BLaER1 (cell line): ENCODE measurements around the gene ZBTB34.
A peak's percentile ranks its signal among the peaks of the same experiment; 100 is the strongest.

ENCODE experiments used
- H3K27ac ChIP-seq: shearing (Covaris generic); formaldehyde crosslinking; 2 replicates; pipeline ENCODE4 v1.8.1; 2022
- H3K27me3 ChIP-seq: shearing (Covaris generic); formaldehyde crosslinking; 2 replicates; pipeline ENCODE4 v1.8.1; 2022
- H3K36me3 ChIP-seq: shearing (Covaris generic); formaldehyde crosslinking; 2 replicates; pipeline ENCODE4 v1.8.1; 2022
- H3K4me1 ChIP-seq: shearing (Covaris generic); formaldehyde crosslinking; 2 replicates; pipeline ENCODE4 v1.8.1; 2022
- H3K4me2 ChIP-seq: shearing (Covaris generic); formaldehyde crosslinking; 2 replicates; pipeline ENCODE4 v1.8.1; 2022
- H3K4me3 ChIP-seq: shearing (Covaris generic); formaldehyde crosslinking; 2 replicates; pipeline ENCODE4 v1.8.1; 2022
- H3K9ac ChIP-seq: shearing (Covaris generic); formaldehyde crosslinking; 2 replicates; pipeline ENCODE4 v1.8.1; 2022
- H3K9me3 ChIP-seq: shearing (Covaris generic); formaldehyde crosslinking; 2 replicates; pipeline ENCODE4 v1.8.1; 2022
- H4K20me1 ChIP-seq: shearing (Covaris generic); formaldehyde crosslinking; 2 replicates; pipeline ENCODE4 v1.8.1; 2022
- Cebpa-rat ChIP-seq: shearing (Covaris generic); IDR thresholded peaks from 2 replicates; pipeline ENCODE4 v1.8.1; 2022

The ZBTB34 gene

DNA sequence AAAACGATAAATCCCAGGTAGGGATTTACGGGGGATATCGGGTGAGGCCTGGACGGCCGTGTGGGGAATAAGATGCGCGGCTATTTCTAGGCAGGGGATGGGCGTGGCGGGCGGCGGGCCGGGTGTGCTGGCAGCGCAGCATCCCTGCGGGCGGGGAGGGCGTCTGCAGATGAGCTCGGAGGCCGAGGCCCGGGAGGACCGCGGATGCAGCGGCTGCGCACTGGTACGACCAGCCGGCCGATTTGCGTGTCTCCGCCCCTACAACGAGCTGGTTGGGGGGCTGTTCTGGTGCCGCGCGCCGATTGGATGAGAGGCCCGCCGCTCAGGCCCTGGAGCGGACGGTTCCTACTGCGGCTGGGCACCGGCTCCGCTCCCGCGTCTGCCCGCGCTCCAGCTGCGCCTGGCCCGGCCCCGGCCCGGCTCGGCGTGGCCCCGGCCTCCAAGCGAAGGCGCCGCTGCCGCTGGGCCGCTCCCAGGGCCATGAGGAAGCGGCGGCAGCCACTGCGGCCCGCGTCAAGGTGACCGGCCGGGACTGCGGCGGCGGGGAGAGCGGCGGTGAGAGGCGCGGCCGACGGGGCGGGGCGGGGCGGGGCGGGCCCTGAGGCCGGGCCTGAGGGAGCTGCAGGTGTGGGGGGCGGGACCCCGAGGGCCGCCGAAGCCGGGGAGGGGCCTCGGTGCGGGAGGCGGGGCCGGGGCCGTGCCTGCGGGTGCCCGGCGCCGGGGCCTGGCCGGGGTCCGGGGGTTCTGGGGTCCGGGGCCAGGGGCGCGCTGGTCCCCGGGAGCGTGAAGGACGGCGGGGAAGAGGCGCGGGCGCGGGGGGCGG, 54.2 kb downstream of the ZBTB34 start, which contains the start of gene RALGPS1:
Gene RALGPS1 (plus strand): TSS at position 325 of the 823 bp plus-strand sequence. CDS start 47,508 bp downstream, outside the sequence.
- Histone ChIP-seq H3K4me1 (peaks cover 21% of the 10 kb centered on the region), H3K27me3 (no peaks in the 10 kb centered on the region), H3K4me3 (peak within 1 kb of the TSS; percentile 71), H3K9me3 (no peaks in the 10 kb centered on the region), H3K9ac (peak within 1 kb of the TSS; percentile 71; the same call in 1 of the 2 replicates), H4K20me1 (peaks cover 44% of the 10 kb centered on the region), H3K4me2 (peak within 1 kb of the TSS; percentile 86), H3K36me3 (no peaks in the 10 kb centered on the region), H3K27ac (peak within 1 kb of the TSS; percentile 72)
- no peak for TF ChIP-seq Cebpa-rat

DNA sequence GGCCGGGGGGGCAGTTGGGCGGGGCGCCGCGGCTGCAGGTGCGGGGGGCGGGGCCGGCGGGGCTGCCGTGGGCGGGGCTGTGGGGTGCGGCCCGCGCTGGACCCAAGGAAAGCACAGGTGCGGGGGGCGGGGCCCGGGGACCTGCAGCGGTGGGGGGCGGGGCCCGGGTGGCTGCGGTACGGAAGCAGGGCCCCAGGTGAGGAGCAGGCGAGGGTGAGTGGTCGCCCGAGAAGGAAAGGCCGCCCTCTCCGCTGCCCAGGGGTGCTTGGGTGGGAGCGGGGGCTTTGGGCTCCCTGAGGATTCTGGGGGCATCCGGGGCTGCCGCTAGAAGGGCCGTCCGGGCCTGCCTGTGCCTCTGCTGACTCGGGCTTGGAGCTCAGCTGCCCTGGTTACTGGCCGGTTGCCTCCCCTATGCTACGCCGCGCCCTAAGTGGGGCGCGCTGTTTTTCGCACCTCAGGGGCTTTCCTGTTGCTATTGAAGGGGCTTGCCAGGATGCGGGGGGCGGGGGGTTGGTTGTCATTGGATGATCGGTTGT, 54.9 kb downstream of the ZBTB34 start:
- Histone ChIP-seq H3K4me3 (peak overlapping the region; percentile 59), H3K27ac (no peak overlapping the region), H3K4me2 (peak overlapping the region; percentile 86), H3K36me3 (no peaks in the 10 kb centered on the region), H4K20me1 (peaks cover 50% of the 10 kb centered on the region), H3K9ac (no peak overlapping the region), H3K9me3 (no peaks in the 10 kb centered on the region), H3K4me1 (peaks cover 21% of the 10 kb centered on the region), H3K27me3 (no peaks in the 10 kb centered on the region)
- no peak for TF ChIP-seq Cebpa-rat

DNA sequence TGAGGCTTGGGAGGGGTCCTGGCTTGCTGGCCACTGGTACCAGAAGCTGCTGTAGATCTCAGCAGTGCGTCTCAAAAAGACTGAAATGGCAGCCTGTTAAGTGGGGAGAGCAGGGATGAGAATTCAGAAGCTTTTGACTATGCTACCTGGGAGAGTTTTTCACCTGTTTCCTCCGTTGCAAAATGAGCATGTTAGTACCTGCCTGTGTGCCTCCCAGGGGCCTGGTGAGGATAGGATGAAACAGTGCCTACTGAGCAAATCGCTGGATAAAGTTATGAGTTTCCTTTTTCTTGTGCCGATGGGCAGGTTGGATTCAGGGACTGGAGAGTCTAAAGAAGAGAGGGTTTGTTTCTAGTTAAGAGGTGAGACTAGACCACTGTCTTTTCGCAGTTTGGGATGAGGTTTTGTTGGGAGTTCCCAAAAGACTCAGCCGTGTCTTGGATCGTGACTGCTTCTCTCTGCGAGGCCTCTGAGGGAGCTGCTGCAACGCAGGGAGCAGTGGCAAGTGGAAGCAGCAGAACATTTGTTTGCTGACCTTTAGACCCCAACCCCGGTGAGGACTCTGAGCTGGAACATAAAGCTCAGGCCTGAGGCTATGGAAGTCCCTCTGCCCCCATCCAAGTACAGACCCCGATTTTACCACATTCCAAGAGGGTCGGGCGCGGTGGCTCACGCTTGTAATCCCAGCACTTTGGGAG, 55.6 kb downstream of the ZBTB34 start:
- Histone ChIP-seq H3K4me1 (peaks cover 21% of the 10 kb centered on the region), H3K27ac (no peak overlapping the region), H3K36me3 (no peaks in the 10 kb centered on the region), H4K20me1 (peaks cover 56% of the 10 kb centered on the region), H3K4me2 (peak overlapping the region; percentile 86), H3K9me3 (no peaks in the 10 kb centered on the region), H3K4me3 (peak overlapping the region; percentile 59), H3K27me3 (no peaks in the 10 kb centered on the region), H3K9ac (no peak overlapping the region)
- TF ChIP-seq Cebpa-rat = no peak

DNA sequence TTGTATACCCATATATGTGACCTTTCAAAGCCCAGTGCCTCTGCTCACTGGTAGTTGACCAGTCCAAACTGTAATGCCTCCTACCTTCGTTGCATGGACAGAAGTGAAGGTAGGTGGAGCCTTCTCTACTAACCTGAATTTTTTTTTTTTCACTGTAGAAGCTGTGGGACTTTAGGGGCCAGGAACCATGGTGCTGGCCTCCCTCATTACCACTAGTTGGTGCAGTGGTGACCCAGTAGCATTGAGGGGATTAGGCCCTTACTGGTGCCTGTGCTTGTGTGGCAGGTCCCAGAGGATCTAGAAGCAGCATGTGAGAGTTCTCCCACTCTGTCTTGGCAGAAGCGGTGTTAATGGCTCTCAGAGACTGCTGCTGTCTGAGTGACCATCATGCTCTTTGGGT, 56.5 kb downstream of the ZBTB34 start:
- Histone ChIP-seq H3K4me2 (no peak overlapping the region), H3K4me3 (no peak overlapping the region)
- no peak for TF ChIP-seq Cebpa-rat

DNA sequence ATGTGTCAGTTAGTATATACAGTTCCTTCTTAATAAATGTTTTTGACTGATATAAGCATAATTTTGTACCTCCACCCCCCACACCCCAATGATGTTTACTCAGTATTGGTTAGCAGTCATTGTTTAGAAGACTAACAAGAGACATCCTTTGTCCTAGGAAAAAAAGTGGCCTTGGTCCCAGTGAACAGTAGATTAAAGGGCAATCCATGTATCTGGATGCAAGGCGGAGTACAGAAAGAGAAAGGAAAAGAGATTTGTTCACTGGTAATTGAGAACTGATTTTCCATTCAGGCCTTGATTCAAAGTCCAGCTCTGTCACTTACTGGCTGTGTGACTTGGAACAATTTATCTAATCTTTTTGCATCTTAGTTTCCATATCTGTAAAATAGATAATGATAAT, 58.8 kb downstream of the ZBTB34 start:
- TF ChIP-seq Cebpa-rat = no peak
- H3K9ac ChIP-seq = no peak overlapping the region
- H3K4me3 ChIP-seq = no peak overlapping the region
- peaks cover 86% of the 10 kb centered on the region for H4K20me1 ChIP-seq
- H3K27me3 ChIP-seq = no peaks in the 10 kb centered on the region
- H3K4me2 ChIP-seq = no peak overlapping the region
- no peaks in the 10 kb centered on the region for H3K9me3 ChIP-seq
- H3K36me3 ChIP-seq = no peaks in the 10 kb centered on the region
- H3K4me1 ChIP-seq = peaks cover 16% of the 10 kb centered on the region
- H3K27ac ChIP-seq = no peak overlapping the region

More for the DNA sequence above, 56.5 kb downstream of the ZBTB34 start:
- Histone ChIP-seq H3K9me3 (no peaks in the 10 kb centered on the region), H4K20me1 (peaks cover 64% of the 10 kb centered on the region), H3K36me3 (no peaks in the 10 kb centered on the region), H3K4me1 (peaks cover 21% of the 10 kb centered on the region), H3K27ac (no peak overlapping the region), H3K9ac (no peak overlapping the region), H3K27me3 (no peaks in the 10 kb centered on the region)

DNA sequence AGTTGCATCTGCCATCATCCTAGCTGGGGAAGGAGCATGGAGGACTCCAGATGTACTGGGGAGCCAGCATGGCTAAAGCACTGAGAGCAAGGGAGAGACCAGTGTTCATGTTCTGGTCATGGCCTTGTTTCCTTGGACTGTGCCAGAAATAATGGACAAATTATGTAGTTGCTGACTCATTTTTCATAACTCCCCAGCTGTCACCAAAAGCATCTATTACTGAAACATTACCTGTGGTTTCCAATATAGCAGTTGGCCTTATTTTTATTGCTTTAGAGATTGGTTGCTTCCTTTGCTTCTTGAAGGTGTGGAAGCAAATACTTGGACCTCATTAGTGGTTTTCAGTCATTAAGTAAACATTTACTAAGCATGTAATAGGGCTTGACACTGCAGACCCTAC, 65.4 kb downstream of the ZBTB34 start:
- no peak overlapping the region for H3K27ac ChIP-seq
- no peak overlapping the region for H3K4me3 ChIP-seq
- H3K4me1 ChIP-seq = peaks cover 8% of the 10 kb centered on the region
- no peaks in the 10 kb centered on the region for H3K27me3 ChIP-seq
- no peaks in the 10 kb centered on the region for H3K9me3 ChIP-seq
- no peak for TF ChIP-seq Cebpa-rat
- peaks cover 71% of the 10 kb centered on the region; the same call in 1 of the 2 replicates for H4K20me1 ChIP-seq
- H3K4me2 ChIP-seq = no peak overlapping the region
- no peaks in the 10 kb centered on the region for H3K36me3 ChIP-seq
- no peak overlapping the region for H3K9ac ChIP-seq

DNA sequence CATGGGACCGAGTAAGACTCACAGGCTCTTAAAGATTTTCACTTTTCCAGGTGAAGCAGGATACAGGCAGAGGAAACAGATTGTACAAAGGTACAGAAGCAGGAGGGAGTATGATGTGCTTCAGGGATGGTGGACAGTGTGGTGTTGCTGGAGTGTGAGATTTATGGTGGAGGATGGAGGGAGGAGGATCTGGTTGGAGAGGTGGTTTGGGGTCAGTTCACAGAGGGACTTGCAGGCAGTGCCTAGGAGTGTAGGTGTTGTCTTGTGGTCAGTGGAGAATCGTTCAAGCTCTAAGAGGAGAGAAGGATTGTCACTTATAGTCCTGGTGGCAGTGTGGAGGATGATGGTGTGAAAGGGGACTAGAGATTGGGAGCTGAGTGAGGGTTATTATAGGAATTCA, 65.9 kb downstream of the ZBTB34 start:
- Histone ChIP-seq H3K4me2 (no peak overlapping the region), H3K36me3 (no peaks in the 10 kb centered on the region), H3K27ac (no peak overlapping the region), H3K27me3 (no peaks in the 10 kb centered on the region), H4K20me1 (peaks cover 68% of the 10 kb centered on the region; the same call in 1 of the 2 replicates), H3K9ac (no peak overlapping the region), H3K4me3 (no peak overlapping the region), H3K4me1 (peaks cover 8% of the 10 kb centered on the region), H3K9me3 (no peaks in the 10 kb centered on the region)
- no peak for TF ChIP-seq Cebpa-rat

DNA sequence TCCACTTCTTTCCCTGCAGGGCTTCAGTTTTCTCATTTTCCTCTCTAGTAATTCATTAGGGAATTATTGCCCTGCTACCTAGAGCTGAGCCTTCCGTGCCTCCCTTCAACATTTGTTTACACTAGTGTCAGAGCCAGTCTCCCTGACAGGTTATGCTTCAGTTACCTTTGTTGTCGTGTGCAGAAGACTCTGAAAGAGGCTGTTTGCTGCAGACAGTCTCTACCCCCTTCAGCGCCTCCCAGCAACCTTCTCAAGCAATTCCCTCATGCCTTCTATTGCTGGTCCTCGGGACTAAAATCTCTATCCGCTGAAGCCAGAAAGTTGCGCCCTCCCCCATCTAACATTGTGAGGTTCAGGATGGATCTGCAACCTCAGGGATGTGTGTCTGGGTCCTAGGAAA, 67.0 kb downstream of the ZBTB34 start:
- peak overlapping the region; percentile 1; the same call in 1 of the 2 replicates for H3K4me2 ChIP-seq
- H3K36me3 ChIP-seq = no peaks in the 10 kb centered on the region
- peaks cover 8% of the 10 kb centered on the region for H3K4me1 ChIP-seq
- H3K9ac ChIP-seq = no peak overlapping the region
- no peaks in the 10 kb centered on the region for H3K9me3 ChIP-seq
- H3K27me3 ChIP-seq = no peaks in the 10 kb centered on the region
- H4K20me1 ChIP-seq = peaks cover 57% of the 10 kb centered on the region; the same call in 1 of the 2 replicates
- no peak overlapping the region for H3K27ac ChIP-seq
- TF ChIP-seq Cebpa-rat = no peak
- no peak overlapping the region for H3K4me3 ChIP-seq

DNA sequence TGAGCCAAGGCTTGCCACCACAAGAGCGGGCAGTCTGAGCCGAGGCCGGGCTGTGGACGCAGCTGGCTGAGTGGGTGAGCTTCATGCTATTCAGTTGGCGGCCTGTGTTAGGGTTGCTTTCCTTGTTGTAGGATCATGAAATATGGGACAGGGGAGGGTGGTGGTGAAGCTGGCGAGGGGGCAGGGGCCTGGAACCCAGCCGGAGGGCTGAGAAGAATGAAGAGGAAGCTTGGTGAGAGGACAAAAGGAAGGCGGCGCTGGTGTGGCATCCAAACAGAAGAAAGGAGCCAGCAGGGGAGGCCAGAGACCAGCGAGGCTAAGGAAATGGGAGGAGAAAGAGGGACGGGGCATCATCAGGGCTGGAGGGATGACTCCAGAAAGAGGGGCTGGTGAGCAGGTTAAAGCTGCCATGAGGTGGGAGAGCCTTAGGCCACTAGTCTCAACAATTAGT, 72.5 kb downstream of the ZBTB34 start:
- TF ChIP-seq Cebpa-rat = no peak
- H3K9me3 ChIP-seq = no peaks in the 10 kb centered on the region
- no peaks in the 10 kb centered on the region for H3K36me3 ChIP-seq
- H3K9ac ChIP-seq = no peak overlapping the region
- no peaks in the 10 kb centered on the region for H3K4me1 ChIP-seq
- H3K27me3 ChIP-seq = no peaks in the 10 kb centered on the region
- no peak overlapping the region for H3K4me2 ChIP-seq
- peaks cover 30% of the 10 kb centered on the region; the same call in 1 of the 2 replicates for H4K20me1 ChIP-seq
- no peak overlapping the region for H3K27ac ChIP-seq
- H3K4me3 ChIP-seq = no peak overlapping the region
